ENCODE data around the gene CDH8. TPM values are rescaled to one million over a fixed set of nuclear protein-coding genes. Genes with fewer than 3 reads are reported as not detected.

The CDH8 gene
- total RNA-seq, 4 donors from 2014 or later, result not detected

- no peak for TF ChIP-seq CTCF (IDR thresholded peaks at IDR 0.05; ENCODE audit: low read depth)
These were observed 98.6 kb downstream of the CDH8 start for GRCh38 chr16:61937646-61938045.

GRCh38 chr16:61936522-61936921, 99.7 kb downstream of the CDH8 start:
- no peak for TF ChIP-seq CTCF (IDR thresholded peaks at IDR 0.05; ENCODE audit: low read depth)

DNA sequence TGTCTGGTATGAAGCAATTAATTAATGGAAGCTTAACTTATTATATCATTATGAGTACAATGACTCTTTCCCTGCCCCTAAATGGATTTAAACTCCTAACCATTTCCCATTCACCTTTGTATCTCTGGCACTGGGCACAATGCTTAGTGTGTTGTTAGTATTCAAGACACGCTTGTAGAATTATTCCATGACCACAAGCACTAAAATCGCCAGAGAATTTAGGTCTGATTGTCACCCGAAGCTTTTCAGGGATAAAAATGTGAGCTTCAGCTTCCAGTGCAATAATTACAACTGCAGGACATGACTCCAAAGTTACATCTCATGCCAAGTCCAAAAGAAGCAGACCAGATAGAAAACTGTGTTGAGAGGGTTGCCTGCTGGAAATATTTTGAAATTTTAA, 101.6 kb downstream of the CDH8 start:
- no peak for TF ChIP-seq CTCF (IDR thresholded peaks at IDR 0.05; ENCODE audit: low read depth)

DNA sequence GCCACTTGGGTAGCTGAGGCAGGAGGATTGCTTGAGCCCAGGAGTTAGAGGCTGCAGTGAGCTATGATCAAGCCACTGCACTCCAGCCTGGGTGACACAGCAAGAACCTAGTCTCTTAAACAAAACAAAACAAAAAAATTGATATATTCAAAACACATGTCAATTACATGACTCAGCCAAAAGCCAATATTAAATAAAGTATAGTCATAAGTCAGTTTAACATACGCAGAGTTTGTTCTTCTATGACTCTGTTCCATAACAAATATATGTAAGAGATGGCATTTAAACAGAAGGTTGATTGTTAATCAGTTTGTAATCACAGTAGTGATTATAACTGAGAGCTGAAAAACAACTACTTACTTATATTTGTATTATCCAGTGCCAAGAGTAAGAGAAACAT, 106.5 kb downstream of the CDH8 start:
- no peak for TF ChIP-seq CTCF (IDR thresholded peaks at IDR 0.05; ENCODE audit: low read depth)

- TF ChIP-seq CTCF (IDR thresholded peaks at IDR 0.05; ENCODE audit: low read depth), result no peak
These were observed 109.5 kb downstream of the CDH8 start for GRCh38 chr16:61926766-61927165.

DNA sequence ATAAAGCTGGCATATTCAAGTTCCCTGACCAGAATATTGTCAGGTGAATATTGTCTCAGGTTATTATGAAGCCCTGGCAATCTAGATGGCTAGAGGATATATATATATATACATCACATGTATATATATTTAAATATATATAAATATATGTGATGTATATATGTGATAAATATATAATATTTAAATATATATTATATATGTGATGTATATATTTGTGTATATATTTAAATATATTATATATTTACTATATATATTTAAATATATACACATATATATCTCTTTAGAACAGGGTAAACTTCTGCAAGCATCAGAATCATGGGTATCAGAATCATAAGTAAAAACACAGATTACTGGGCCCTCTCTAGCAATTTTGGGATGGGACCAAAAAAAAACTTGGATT, 112.6 kb downstream of the CDH8 start:
- TF ChIP-seq CTCF (IDR thresholded peaks at IDR 0.05; ENCODE audit: low read depth), result no peak

DNA sequence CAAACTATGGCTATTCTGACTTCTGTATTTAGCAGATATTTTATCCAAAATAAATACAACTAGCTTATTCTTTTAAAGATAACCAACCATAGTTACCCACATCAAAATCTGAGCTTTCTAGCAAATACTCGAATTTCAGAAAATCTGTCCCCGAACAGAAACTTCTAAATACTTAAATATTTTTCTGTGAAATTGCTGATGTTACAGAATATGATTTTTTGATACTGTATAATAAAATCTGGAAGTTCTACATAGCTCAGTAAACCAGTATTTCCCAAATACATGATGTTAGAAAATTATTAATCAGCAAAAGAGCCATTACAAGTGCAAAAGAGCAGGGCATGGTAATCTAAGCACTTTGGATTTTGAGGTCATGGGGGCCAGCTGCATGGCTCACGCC, 114.9 kb downstream of the CDH8 start:
- no peak for TF ChIP-seq CTCF (IDR thresholded peaks at IDR 0.05; ENCODE audit: low read depth)
